Upper lobe of left lung (tissue), 4 donors: ENCODE measurements around the gene TPD52L1.

Source experiments
- CTCF ChIP-seq, 6 experiments: fragments of 450-650 bp in 4 of 6; fragments of 200-600 bp in 2 of 6; sonication (generic) in 2 of 6; IDR thresholded peaks; one replicate each; pipeline ENCODE4 v1.5.1; 2016 to 2019; ENCODE audit warnings: antibody characterized with exemption in 6 of 6
- EP300 ChIP-seq, 4 donors: sonication (generic); formaldehyde crosslinking; IDR thresholded peaks; one replicate each; pipeline ENCODE4 v1.5.1; 2017; ENCODE audit warnings: antibody characterized with exemption in 4 of 4, control low read depth in 2 of 4
- POLR2AphosphoS5 ChIP-seq, 2 donors: sonication (generic); formaldehyde crosslinking; IDR thresholded peaks; one replicate each; pipeline ENCODE4 v1.5.1; 2017; ENCODE audit warnings: antibody characterized with exemption in 2 of 2

DNA sequence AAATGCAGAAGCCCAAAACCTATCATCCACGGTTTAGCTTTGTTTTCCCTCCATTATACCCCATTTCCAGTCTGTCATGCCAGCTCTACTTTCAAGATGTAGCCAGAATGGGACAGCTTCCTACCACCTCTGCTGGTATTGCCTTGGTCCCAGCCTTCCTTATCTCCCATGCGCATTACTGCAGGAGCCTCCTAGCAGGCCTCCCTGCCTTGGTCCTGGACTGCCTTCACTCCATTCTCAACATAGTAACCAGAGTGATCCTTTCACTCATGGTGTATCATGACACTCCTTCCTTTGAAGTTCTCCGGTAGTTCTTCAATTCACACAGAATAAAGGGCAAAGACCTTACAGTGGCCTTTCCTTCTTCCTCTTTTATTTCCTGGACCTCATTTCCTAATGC, 15.9 kb downstream of the TPD52L1 start:
- TF ChIP-seq CTCF (IDR thresholded peaks at IDR 0.05) (no peak), POLR2AphosphoS5 (IDR thresholded peaks at IDR 0.05) (no peak), EP300 (IDR thresholded peaks at IDR 0.05) (no peak)
